Stimulated activated CD4-positive, alpha-beta T cell treated with anti-CD3 and anti-CD28 coated beads, Interleukin-2, amount 100 ng/mL, for 4 hours (primary cell): ENCODE results near the gene DISP2.

Source experiments
- DNase-seq: peaks from one replicate; pipeline ENCODE4 v3.0.0-alpha.2; 2020; ENCODE audit warnings: low read depth

Gene DISP2

DNA sequence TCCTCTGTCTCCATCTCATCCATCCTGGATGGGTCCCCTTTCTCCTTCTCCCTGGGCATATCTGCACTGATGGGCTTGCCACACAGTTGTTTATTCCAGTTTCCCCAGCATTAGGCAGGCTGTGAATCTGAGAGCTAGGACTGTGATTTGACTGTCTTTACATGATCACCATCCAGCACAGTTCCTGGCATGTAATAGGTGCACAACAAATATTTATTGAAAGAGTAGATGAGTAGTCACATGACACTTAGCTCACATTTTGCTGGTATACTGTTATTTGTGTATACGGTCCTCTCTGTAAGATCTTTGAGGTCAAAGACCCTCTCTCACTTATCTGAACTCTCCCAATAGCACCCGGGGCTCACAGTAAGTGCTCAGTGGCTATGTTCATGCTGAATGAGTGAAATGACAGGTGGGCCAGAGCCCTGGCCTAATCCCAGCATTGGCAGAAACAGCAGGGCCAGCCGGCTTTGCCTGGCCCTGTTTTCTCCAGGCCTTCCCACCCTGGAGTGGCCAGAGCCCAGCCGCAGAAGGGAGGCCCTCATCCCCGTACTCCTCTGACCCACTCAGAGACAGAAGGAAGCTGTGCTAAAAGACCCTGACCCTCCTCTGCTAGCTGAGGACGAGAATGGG, 66.6 kb downstream of the DISP2 start:
- DNase-seq = no peak

GRCh38 chr15:40425681-40426080, 67.7 kb downstream of the DISP2 start:
- DNase-seq = no peak

DNA sequence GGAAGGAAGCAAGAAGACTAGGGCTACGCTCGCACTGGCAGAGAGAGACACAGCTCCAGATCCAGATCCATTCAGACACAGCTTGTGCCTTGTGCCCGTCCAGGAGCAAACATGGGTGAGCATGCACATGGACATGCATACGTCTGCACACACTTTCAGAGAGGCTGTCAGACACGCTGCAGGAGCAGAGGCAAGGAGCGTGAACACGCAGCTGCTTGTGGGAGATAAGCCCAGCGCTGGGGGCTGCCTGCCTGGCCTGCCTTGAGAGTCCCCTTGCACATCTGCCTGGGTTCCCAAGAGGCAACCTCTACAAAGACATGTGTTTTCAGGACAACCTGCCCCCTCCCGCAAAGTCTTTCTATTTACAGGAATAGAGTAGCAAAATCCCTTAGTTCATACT, 69.2 kb downstream of the DISP2 start:
- no peak for DNase-seq

- no peak for DNase-seq
Observed at GRCh38 chr15:40428185-40428584, 70.2 kb downstream of the DISP2 start.
